Activated CD8-positive, alpha-beta memory T cell treated with anti-CD3 and anti-CD28 coated beads, Interleukin-2, amount 50 U/mL, for 1 hour (primary cell): ENCODE measurements around the gene PNPT1.
"Not testable (repeated sequence)": the region's sequence is repeated elsewhere in the genome, so short reads cannot be mapped to it uniquely, and the experiment has no call there.

ENCODE experiments used
- DNase-seq: peaks from one replicate; pipeline ENCODE4 v3.0.0-alpha.2; 2020; ENCODE audit errors: extremely low read depth

The PNPT1 gene

GRCh38 chr2:55693181-55694125, at the start of gene PNPT1:
Gene PNPT1 (minus strand): TSS chr2:55693844. CDS start chr2:55693823, 21 bp downstream.
- peak; percentile 73 for DNase-seq

- DNase-seq, result no peak
These were observed 49.4 kb upstream of the PNPT1 start for GRCh38 chr2:55742996-55743395.

- DNase-seq, result not testable (repeated sequence)
These were observed 42.4 kb upstream of the PNPT1 start for GRCh38 chr2:55736019-55736536.

- DNase-seq, result no peak
These were observed 41.1 kb upstream of the PNPT1 start for GRCh38 chr2:55734726-55735125.

GRCh38 chr2:55733335-55733734, 39.7 kb upstream of the PNPT1 start:
- DNase-seq, result no peak

- no peak for DNase-seq
These were observed 39.2 kb upstream of the PNPT1 start for GRCh38 chr2:55732854-55733253.

- DNase-seq, result no peak
These were observed 35.6 kb upstream of the PNPT1 start for GRCh38 chr2:55729136-55729685.

GRCh38 chr2:55721596-55722215, 28.1 kb upstream of the PNPT1 start:
- DNase-seq, result no peak

- no peak for DNase-seq
These were observed 26.8 kb upstream of the PNPT1 start for GRCh38 chr2:55720417-55720816.

- DNase-seq, result no peak
These were observed 26.2 kb upstream of the PNPT1 start for GRCh38 chr2:55719852-55720251.

GRCh38 chr2:55718165-55719008, 24.7 kb upstream of the PNPT1 start:
- DNase-seq, result no peak

- no peak for DNase-seq
These were observed 22.0 kb upstream of the PNPT1 start for GRCh38 chr2:55715626-55716025.

GRCh38 chr2:55715178-55715577, 21.5 kb upstream of the PNPT1 start:
- not testable (repeated sequence) for DNase-seq

GRCh38 chr2:55712477-55713060, 18.9 kb upstream of the PNPT1 start:
- DNase-seq, result no peak

GRCh38 chr2:55710025-55710424, 16.4 kb upstream of the PNPT1 start:
- no peak for DNase-seq

- DNase-seq, result no peak
These were observed 14.1 kb upstream of the PNPT1 start for GRCh38 chr2:55707751-55708150.

GRCh38 chr2:55706258-55706657, 12.6 kb upstream of the PNPT1 start:
- not testable (repeated sequence) for DNase-seq

- DNase-seq, result no peak
These were observed 11.5 kb upstream of the PNPT1 start for GRCh38 chr2:55705027-55705653.

GRCh38 chr2:55703350-55703749, 9.7 kb upstream of the PNPT1 start:
- no peak for DNase-seq

- not testable (repeated sequence) for DNase-seq
These were observed 904 bp downstream of the PNPT1 start for GRCh38 chr2:55692740-55693139.

- DNase-seq, result no peak
These were observed 21.0 kb downstream of the PNPT1 start for GRCh38 chr2:55672630-55673029.
